K562 (cell line): ENCODE measurements around the gene SCT. TPM values are rescaled to one million over a fixed set of nuclear protein-coding genes. Genes with fewer than 3 reads are reported as not detected.

Experiments used
- ARID1B ChIP-seq: fragments of 450-650 bp; IDR thresholded peaks from 2 replicates; pipeline ENCODE4 v1.6.1; 2016; ENCODE audit warnings: antibody characterized with exemption, mild to moderate bottlenecking, inconsistent platforms
- CTCFL ChIP-seq: IDR thresholded peaks from 2 replicates; pipeline ENCODE4 v1.6.1; 2011; ENCODE audit warnings: borderline replicate concordance, low read depth, mild to moderate bottlenecking, moderate library complexity, low read length; ENCODE audit not compliant: insufficient read depth, poor library complexity, severe bottlenecking
- E2F5 ChIP-seq: sonication (generic); formaldehyde crosslinking; IDR thresholded peaks from 2 replicates; pipeline ENCODE4 v1.8.0; 2022; ENCODE audit warnings: mild to moderate bottlenecking, missing genetic modification reagents
- KDM2B ChIP-seq: fragments of 250-450 bp; sonication (Bioruptor Pico); IDR thresholded peaks from 2 replicates; pipeline ENCODE4 v1.8.0; 2021; ENCODE audit warnings: mild to moderate bottlenecking, moderate library complexity
- KHSRP ChIP-seq: fragments of 450-650 bp; IDR thresholded peaks from 2 replicates; pipeline ENCODE4 v1.6.1; 2017
- KLF6 ChIP-seq: fragments of 250-450 bp; sonication (Bioruptor Pico); IDR thresholded peaks from 2 replicates; pipeline ENCODE4 v1.4.0; 2020; ENCODE audit warnings: mild to moderate bottlenecking, moderate library complexity, borderline replicate concordance
- MBD1 ChIP-seq: fragments of 250-450 bp; sonication (Bioruptor Pico); IDR thresholded peaks from 2 replicates; pipeline ENCODE4 v1.8.0; 2022; ENCODE audit warnings: inconsistent platforms
- NUFIP1 ChIP-seq: fragments of 450-650 bp; IDR thresholded peaks from 2 replicates; pipeline ENCODE4 v1.6.1; 2018; ENCODE audit not compliant: partially characterized antibody
- PRMT5 ChIP-seq: sonication (generic); formaldehyde crosslinking; IDR thresholded peaks from 2 replicates; pipeline ENCODE4 v1.5.0; 2020; ENCODE audit warnings: missing genetic modification reagents
- SMC3 ChIP-seq: conservative IDR thresholded peaks from 2 replicates; pipeline ENCODE4 v1.6.1; 2011; ENCODE audit warnings: low read depth, low read length, improper control_type of control experiment; ENCODE audit not compliant: insufficient read depth
- SRSF7 ChIP-seq: fragments of 200-400 bp; formaldehyde crosslinking; optimal IDR thresholded peaks from 2 replicates; pipeline ENCODE3; 2017; ENCODE audit warnings: mild to moderate bottlenecking, low read depth, low read length
- STAT5B ChIP-seq: fragments of 250-450 bp; sonication (Bioruptor Pico); IDR thresholded peaks from 2 replicates; pipeline ENCODE4 v1.8.0; 2021; ENCODE audit warnings: mild to moderate bottlenecking, inconsistent platforms
- TEAD4 ChIP-seq, 2 experiments: sonication (generic) in 1 of 2; formaldehyde crosslinking in 1 of 2; IDR thresholded peaks; 2 replicates each; pipeline versions ENCODE4 v1.6.1 to v1.8.0; 2012 to 2022; ENCODE audit warnings: borderline replicate concordance in 1 of 2, inconsistent platforms in 1 of 2, low read length in 1 of 2, mild to moderate bottlenecking in 1 of 2, missing genetic modification reagents in 1 of 2
- TFE3 ChIP-seq: fragments of 450-650 bp; formaldehyde crosslinking; IDR thresholded peaks from 2 replicates; pipeline ENCODE4 v1.4.0; 2020; ENCODE audit warnings: mild to moderate bottlenecking, mixed read lengths
- TRIM28 ChIP-seq: fragments of 450-650 bp; IDR thresholded peaks from 2 replicates; pipeline ENCODE4 v1.6.1; 2017
- VEZF1 ChIP-seq: fragments of 200-800 bp; sonication (Bioruptor generic); IDR thresholded peaks from 2 replicates; pipeline ENCODE4 v1.6.1; 2017; ENCODE audit warnings: missing genetic modification characterization, missing compliant biosample characterization
- ZBTB33 ChIP-seq: sonication (generic); formaldehyde crosslinking; IDR thresholded peaks from 2 replicates; pipeline ENCODE4 v1.8.1; 2023; ENCODE audit warnings: mild to moderate bottlenecking, missing genetic modification reagents
- polyA plus RNA-seq, 8 experiments: library from polyadenylated mRNA; depleted of rRNA in 4 of 8; stranded (reverse) in 5 of 8; unstranded in 3 of 8; fragments of >200 nt; fragmentation: Nextera tagmentation in 2 of 8; fragmentation: Illumina TruSeq in 1 of 8; extraction: Ambion mirVana in 2 of 8; extraction: Trizol in 1 of 8; gene quantifications; 2 replicates each; pipeline versions ENCODE4 v1.2.1 to v1.2.3, GENCODE V29; 2011 to 2014; ENCODE audit warnings: inconsistent platforms in 1 of 8, missing spikeins in 1 of 8
- total RNA-seq, 7 experiments: library from RNA; depleted of rRNA in 6 of 7; stranded (reverse); fragments of >200 nt in 6 of 7; fragmentation: Illumina TruSeq in 2 of 7; extraction: Trizol in 2 of 7; gene quantifications; 2 replicates each; pipeline versions ENCODE4 v1.2.1 to v1.2.3, GENCODE V29; 2011 to 2021; ENCODE audit warnings: low replicate concordance in 1 of 7

The SCT gene
- total and polyA plus RNA-seq, 9 of the 15 experiments (the other 6 are each of a cell fraction or from before 2014, with no cell fraction given), result not detected

- no peak for TF ChIP-seq STAT5B
- no peak for TF ChIP-seq TEAD4 (IDR thresholded peaks at IDR 0.05; ENCODE audit: low read length)
- TF ChIP-seq TEAD4 (CRISPR knock-in tag; IDR thresholded peaks at IDR 0.05; ENCODE audit: borderline replicate concordance), result no peak
- TF ChIP-seq SRSF7, result no peak
- no peak for TF ChIP-seq E2F5
- TF ChIP-seq NUFIP1, result no peak
- peak; percentile 86 for TF ChIP-seq VEZF1 (CRISPR knock-in tag)
- TF ChIP-seq MBD1, result no peak
- no peak for TF ChIP-seq PRMT5 (CRISPR knock-in tag)
- no peak for TF ChIP-seq KLF6 (CRISPR knock-in tag)
- no peak for TF ChIP-seq ARID1B
- no peak for TF ChIP-seq ZBTB33 (CRISPR knock-in tag)
- TF ChIP-seq CTCFL, result no peak
- no peak for TF ChIP-seq KHSRP
- TF ChIP-seq TRIM28, result no peak
- no peak for TF ChIP-seq KDM2B (CRISPR knock-in tag)
- no peak for TF ChIP-seq SMC3
- no peak for TF ChIP-seq TFE3
These were observed 11.3 kb downstream of the SCT start, which contains the start of gene IRF7 (continued) for GRCh38 chr11:615504-616319.
